GM12891 (cell line): ENCODE measurements around the gene KRTAP12-1.

ENCODE experiments used
- PAX5 ChIP-seq: IDR thresholded peaks from 2 replicates; pipeline ENCODE4 v1.6.1; 2011; ENCODE audit warnings: low read length, moderate library complexity, mild to moderate bottlenecking; ENCODE audit not compliant: insufficient read depth, severe bottlenecking
- POLR2A ChIP-seq: IDR thresholded peaks from 2 replicates; pipeline ENCODE4 v1.6.1; 2011; ENCODE audit warnings: low read depth, low read length, control low read depth
- POLR2AphosphoS5 ChIP-seq: IDR thresholded peaks from 2 replicates; pipeline ENCODE4 v1.6.1; 2011; ENCODE audit warnings: low read depth, low read length, control low read depth
- SPI1 ChIP-seq: IDR thresholded peaks from 2 replicates; pipeline ENCODE4 v1.6.1; 2011; ENCODE audit warnings: low read depth, low read length, control low read depth
- TAF1 ChIP-seq: IDR thresholded peaks from 2 replicates; pipeline ENCODE4 v1.6.1; 2011; ENCODE audit warnings: low read depth, low read length, control low read depth

GRCh38 chr21:44681861-44682579 is at the start of gene KRTAP12-1:
- TF ChIP-seq POLR2A (no peak), TAF1 (no peak), POLR2AphosphoS5 (no peak), PAX5 (no peak), SPI1 (no peak)
